Thoracic aorta endothelial cell (primary cell): Measurements from ENCODE around the gene NRK. TPM values are rescaled to one million over a fixed set of nuclear protein-coding genes. Genes with fewer than 3 reads are reported as not detected.

Source experiments
- total RNA-seq: library from RNA; depleted of rRNA; stranded (reverse); fragments of >200 nt; gene quantifications from 2 replicates; pipeline ENCODE4 v1.2.3, GENCODE V29; 2012

NRK gene
- 1.6 and 5.3 TPM in 2 replicates for total RNA-seq

GRCh38 chrX:105822138-105823091 lies at the start of gene NRK:
TSS of gene NRK (plus strand) at chrX:105822539. CDS start at chrX:105822846, 307 bp downstream.

Other genes starting within 250 kb of the NRK start
- gene SERPINA7, start 216.2 kb downstream of the NRK start, total RNA-seq, result not detected in 2 replicates